Right lung (tissue), 10 donors: ENCODE measurements around the gene NFE2L3. TPM values are rescaled to one million over a fixed set of nuclear protein-coding genes. Genes with fewer than 3 reads are reported as not detected.
"Not testable (repeated sequence)": the region's sequence is repeated elsewhere in the genome, so short reads cannot be mapped to it uniquely, and the experiment has no call there.

Experiments used
- DNase-seq, 2 donors: peaks; one replicate each; pipeline ENCODE4 v3.0.0-alpha.2; 2013
- long read RNA-seq, 8 donors: transcript quantifications; one replicate each; lab custom pipeline, GENCODE V29; 2026
- polyA plus RNA-seq, 5 donors: library from polyadenylated mRNA; unstranded; fragments of 120-200 nt; gene quantifications; one replicate each; pipeline versions ENCODE4 v1.2.1 to v1.2.3, GENCODE V29; 2013; ENCODE audit warnings: inconsistent platforms in 1 of 5, low replicate concordance in 1 of 5; ENCODE audit not compliant: insufficient read length in 5 of 5, insufficient read depth in 1 of 5

NFE2L3 gene
- 10 to 100 TPM; 15.8 to 23.2 (median 21.9) TPM for polyA plus RNA-seq
- long read RNA-seq, donor 1, transcript NFE2L3-201 (4 exons, 3,686 nt), result minor isoform, 6 of 2,134 reads
- long read RNA-seq, donor 1, transcript NFE2L3-202 (1 exons, 2,258 nt), result major isoform, 8 of 2,134 reads
- long read RNA-seq, donor 1, partial matches to known transcripts, result 1,986 of 2,134 reads
- long read RNA-seq, donor 1, other reads (novel, unspliced or antisense), result 134 of 2,134 reads
- long read RNA-seq, donor 2, transcript NFE2L3-202 (1 exons, 2,258 nt), result minor isoform, 5 of 181 reads
- long read RNA-seq, donor 2, transcript NFE2L3-201 (4 exons, 3,686 nt), result major isoform, 7 of 181 reads
- long read RNA-seq, donor 2, partial matches to known transcripts, result 169 of 181 reads
- long read RNA-seq, donor 2, other reads (novel, unspliced or antisense), result 0 of 181 reads
- long read RNA-seq, donor 3, transcript NFE2L3-202 (1 exons, 2,258 nt), result major isoform, 13 of 2,264 reads
- long read RNA-seq, donor 3, partial matches to known transcripts, result 2,105 of 2,264 reads
- long read RNA-seq, donor 3, other reads (novel, unspliced or antisense), result 146 of 2,264 reads
- long read RNA-seq, donor 4, transcript NFE2L3-202 (1 exons, 2,258 nt), result major isoform, 9 of 1,289 reads
- long read RNA-seq, donor 4, partial matches to known transcripts, result 1,161 of 1,289 reads
- long read RNA-seq, donor 4, other reads (novel, unspliced or antisense), result 118 of 1,289 reads
- long read RNA-seq, donor 5, transcript NFE2L3-202 (1 exons, 2,258 nt), result major isoform, 22 of 2,516 reads
- long read RNA-seq, donor 5, partial matches to known transcripts, result 2,285 of 2,516 reads
- long read RNA-seq, donor 5, other reads (novel, unspliced or antisense), result 206 of 2,516 reads
- long read RNA-seq, donor 6, transcript NFE2L3-201 (4 exons, 3,686 nt), result minor isoform, 9 of 1,864 reads
- long read RNA-seq, donor 6, transcript NFE2L3-202 (1 exons, 2,258 nt), result major isoform, 22 of 1,864 reads
- long read RNA-seq, donor 6, partial matches to known transcripts, result 1,680 of 1,864 reads
- long read RNA-seq, donor 6, other reads (novel, unspliced or antisense), result 153 of 1,864 reads
- long read RNA-seq, donor 7, transcript NFE2L3-202 (1 exons, 2,258 nt), result major isoform, 11 of 1,750 reads
- long read RNA-seq, donor 7, partial matches to known transcripts, result 1,582 of 1,750 reads
- long read RNA-seq, donor 7, other reads (novel, unspliced or antisense), result 155 of 1,750 reads
- long read RNA-seq, donor 8, transcript NFE2L3-202 (1 exons, 2,258 nt), result major isoform, 5 of 5 reads
- long read RNA-seq, donor 8, partial matches to known transcripts, result 0 of 5 reads
- long read RNA-seq, donor 8, other reads (novel, unspliced or antisense), result 0 of 5 reads

GRCh38 chr7:26151953-26152781 lies at the start of gene NFE2L3:
NFE2L3 (plus strand) TSS chr7:26152198; CDS start chr7:26152499, 301 bp downstream.
- peak; percentile 51 to 53 for DNase-seq

- DNase-seq, result no peak
Measured at GRCh38 chr7:26103596-26103995, 48.4 kb upstream of the NFE2L3 start.

- no peak for DNase-seq
Measured at GRCh38 chr7:26105236-26105635, 46.8 kb upstream of the NFE2L3 start.

- no peak for DNase-seq
Measured at GRCh38 chr7:26105931-26106330, 46.1 kb upstream of the NFE2L3 start.

GRCh38 chr7:26112203-26112740 lies 39.7 kb upstream of the NFE2L3 start:
- DNase-seq, result no peak

GRCh38 chr7:26115650-26116049 lies 36.3 kb upstream of the NFE2L3 start:
- DNase-seq, result no peak

- no peak for DNase-seq
Measured at GRCh38 chr7:26117142-26117807, 34.7 kb upstream of the NFE2L3 start.

GRCh38 chr7:26117970-26118369 lies 34.0 kb upstream of the NFE2L3 start:
- no peak for DNase-seq

GRCh38 chr7:26122745-26123144 lies 29.3 kb upstream of the NFE2L3 start:
- no peak for DNase-seq

- not testable (repeated sequence) for DNase-seq
Measured at GRCh38 chr7:26124775-26125174, 27.2 kb upstream of the NFE2L3 start.

GRCh38 chr7:26127411-26127810 lies 24.6 kb upstream of the NFE2L3 start:
- no peak for DNase-seq

GRCh38 chr7:26131056-26131589 lies 20.9 kb upstream of the NFE2L3 start:
- DNase-seq, result no peak

- no peak for DNase-seq
Measured at GRCh38 chr7:26135076-26135475, 16.9 kb upstream of the NFE2L3 start.

- DNase-seq, result no peak
Measured at GRCh38 chr7:26135551-26135950, 16.4 kb upstream of the NFE2L3 start.

GRCh38 chr7:26136831-26137230 lies 15.2 kb upstream of the NFE2L3 start:
- DNase-seq, result no peak

- no peak for DNase-seq
Measured at GRCh38 chr7:26140380-26140779, 11.6 kb upstream of the NFE2L3 start.

GRCh38 chr7:26141077-26141476 lies 10.9 kb upstream of the NFE2L3 start:
- DNase-seq, result no peak

- no peak for DNase-seq
Measured at GRCh38 chr7:26143298-26144048, 8.5 kb upstream of the NFE2L3 start.
